HFF-Myc (cell line): ENCODE measurements around the gene USP38.
A peak's percentile ranks its signal among the peaks of the same experiment; 100 is the strongest.
"Not testable (repeated sequence)": the region's sequence is repeated elsewhere in the genome, so short reads cannot be mapped to it uniquely, and the experiment has no call there.

Source experiments
- DNase-seq: peaks from one replicate; pipeline ENCODE4 v3.0.0-alpha.2; 2011; ENCODE audit warnings: low read depth; ENCODE audit errors: extremely low read depth
- H3K4me3 ChIP-seq: replicated peaks from 2 replicates; pipeline ENCODE4 v1.5.1; 2011; ENCODE audit warnings: low read depth, mild to moderate bottlenecking, control low read depth, low read length
- TF ChIP-seq, protein P1 (sequence below): IDR thresholded peaks from 2 replicates; pipeline ENCODE4 v1.5.1; 2012; ENCODE audit warnings: mild to moderate bottlenecking, low read depth, low read length, control low read depth; ENCODE audit errors: missing control alignments

USP38 gene

DNA sequence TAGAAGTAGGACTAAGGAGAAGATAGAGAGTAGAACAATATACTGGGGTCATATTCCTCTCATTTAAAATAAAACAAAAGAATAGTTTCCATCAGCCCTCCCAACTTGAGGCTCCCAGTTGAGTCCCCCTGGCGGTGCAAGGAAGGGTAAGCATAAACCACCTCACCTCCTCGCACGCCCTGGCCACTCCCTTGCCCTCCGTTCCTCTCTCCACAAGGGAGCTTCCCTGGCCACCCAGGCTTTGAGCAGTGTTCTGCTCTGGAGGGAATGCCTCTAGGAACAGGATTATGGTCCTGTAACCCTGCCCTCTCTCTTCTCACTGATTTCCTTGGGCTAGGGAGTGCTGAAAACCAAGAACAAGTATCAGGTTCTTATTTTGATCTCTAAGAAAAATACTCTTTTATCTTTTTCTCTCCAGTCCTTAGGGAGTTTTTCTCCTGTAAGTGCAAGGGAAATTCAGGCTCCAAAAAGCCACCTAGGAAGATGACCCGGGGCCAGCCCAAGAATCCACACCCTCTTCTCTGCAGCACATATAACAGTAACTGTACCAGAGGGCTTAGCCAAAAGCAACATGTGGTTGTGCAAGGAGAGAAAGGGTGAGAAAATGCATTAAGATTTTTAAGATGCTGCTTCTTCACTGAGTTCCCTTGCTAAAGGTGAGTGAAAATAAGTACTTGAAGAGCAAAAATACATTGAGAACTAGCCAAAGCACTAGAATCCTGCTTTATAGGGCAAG lies 69.9 kb downstream of the USP38 start:
- TF ChIP-seq, protein P1, sequence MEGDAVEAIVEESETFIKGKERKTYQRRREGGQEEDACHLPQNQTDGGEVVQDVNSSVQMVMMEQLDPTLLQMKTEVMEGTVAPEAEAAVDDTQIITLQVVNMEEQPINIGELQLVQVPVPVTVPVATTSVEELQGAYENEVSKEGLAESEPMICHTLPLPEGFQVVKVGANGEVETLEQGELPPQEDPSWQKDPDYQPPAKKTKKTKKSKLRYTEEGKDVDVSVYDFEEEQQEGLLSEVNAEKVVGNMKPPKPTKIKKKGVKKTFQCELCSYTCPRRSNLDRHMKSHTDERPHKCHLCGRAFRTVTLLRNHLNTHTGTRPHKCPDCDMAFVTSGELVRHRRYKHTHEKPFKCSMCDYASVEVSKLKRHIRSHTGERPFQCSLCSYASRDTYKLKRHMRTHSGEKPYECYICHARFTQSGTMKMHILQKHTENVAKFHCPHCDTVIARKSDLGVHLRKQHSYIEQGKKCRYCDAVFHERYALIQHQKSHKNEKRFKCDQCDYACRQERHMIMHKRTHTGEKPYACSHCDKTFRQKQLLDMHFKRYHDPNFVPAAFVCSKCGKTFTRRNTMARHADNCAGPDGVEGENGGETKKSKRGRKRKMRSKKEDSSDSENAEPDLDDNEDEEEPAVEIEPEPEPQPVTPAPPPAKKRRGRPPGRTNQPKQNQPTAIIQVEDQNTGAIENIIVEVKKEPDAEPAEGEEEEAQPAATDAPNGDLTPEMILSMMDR, result no peak
- no peak overlapping the region for H3K4me3 ChIP-seq
- DNase-seq, result no peak

DNA sequence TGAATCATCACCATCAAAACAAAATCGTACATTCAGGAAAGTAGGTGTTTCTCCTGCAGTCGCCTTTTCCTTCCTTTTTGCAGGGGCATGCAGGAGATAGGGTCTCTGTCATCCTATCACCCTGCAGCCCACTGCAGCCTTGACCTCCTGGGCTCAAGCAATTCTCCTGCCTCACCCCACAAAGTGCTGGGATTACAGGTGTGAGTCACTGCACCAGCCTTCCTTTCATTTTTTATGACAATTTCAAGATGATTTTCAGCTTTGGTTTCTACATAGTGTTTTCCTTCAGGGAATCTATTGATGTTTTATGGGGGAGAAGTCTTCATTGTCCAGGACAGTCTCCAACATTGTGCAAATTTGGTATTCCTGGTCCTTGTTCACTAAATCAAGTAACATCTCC lies 71.7 kb downstream of the USP38 start:
- H3K4me3 ChIP-seq, result no peak overlapping the region
- TF ChIP-seq, protein P1, result no peak
- DNase-seq, result no peak

- H3K4me3 ChIP-seq, result no peak overlapping the region
- TF ChIP-seq, protein P1, result no peak
- no peak for DNase-seq
These were observed 72.6 kb downstream of the USP38 start for GRCh38 chr4:143257356-143257755.

GRCh38 chr4:143260750-143261149 lies 76.0 kb downstream of the USP38 start:
- TF ChIP-seq, protein P1, result no peak
- no peak overlapping the region for H3K4me3 ChIP-seq
- DNase-seq, result peak; percentile 27

- TF ChIP-seq, protein P1, result no peak
- no peak for DNase-seq
- H3K4me3 ChIP-seq, result no peak overlapping the region
These were observed 78.1 kb downstream of the USP38 start for GRCh38 chr4:143262838-143263237.

DNA sequence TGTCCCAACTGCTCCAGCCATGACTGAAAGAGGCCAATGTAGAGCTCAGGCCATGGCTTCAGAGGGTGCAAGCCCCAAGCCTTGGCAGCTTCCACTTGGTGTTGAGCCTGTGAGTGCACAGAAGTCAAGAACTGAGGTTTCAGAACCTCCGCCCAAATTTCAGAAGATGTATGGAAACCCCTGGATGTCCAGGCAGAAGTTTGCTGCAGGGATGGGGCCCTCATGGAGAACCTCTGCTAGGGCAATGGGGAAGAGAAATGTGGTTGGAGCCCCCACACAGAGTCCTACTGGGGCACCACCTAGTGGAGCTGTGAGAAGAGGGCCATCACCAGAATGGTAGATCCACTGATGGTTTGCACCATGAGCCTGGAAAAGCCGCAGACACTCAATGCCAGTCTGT lies 83.0 kb downstream of the USP38 start:
- H3K4me3 ChIP-seq, DNase-seq: not testable (repeated sequence)

GRCh38 chr4:143270256-143270838 lies 85.6 kb downstream of the USP38 start:
- no peak for DNase-seq
- TF ChIP-seq, protein P1, result no peak

More at GRCh38 chr4:143270256-143270838, 85.6 kb downstream of the USP38 start:
- H3K4me3 ChIP-seq, result no peak overlapping the region
